ENCODE results near the gene TIFAB.

GRCh38 chr5:135432113-135432512 is 20.0 kb downstream of the TIFAB start:
- no peak for TF ChIP-seq CTCF (conservative IDR thresholded peaks at IDR 0.05; ENCODE audit: low read depth in 2 of 2)
- no peak for TF ChIP-seq EZH2 (IDR thresholded peaks at IDR 0.05; ENCODE audit: low read depth, unreplicated experiment)
- TF ChIP-seq JUNB (IDR thresholded peaks at IDR 0.05; ENCODE audit: unreplicated experiment), result no peak
- no peak for TF ChIP-seq REST (IDR thresholded peaks at IDR 0.05; ENCODE audit: unreplicated experiment)
- TF ChIP-seq POLR2AphosphoS5 (IDR thresholded peaks at IDR 0.05; ENCODE audit: low read depth), result no peak
- TF ChIP-seq CREB1 (CRISPR knock-in tag; IDR thresholded peaks at IDR 0.05; ENCODE audit: low read depth), result no peak
- TF ChIP-seq STAT1 (IDR thresholded peaks at IDR 0.05; ENCODE audit: unreplicated experiment), result no peak

Data from GM23338 (cell line).